Osteocyte (in vitro differentiated cells): ENCODE results near the gene PAK5. TPM values are rescaled to one million over a fixed set of nuclear protein-coding genes. Genes with fewer than 3 reads are reported as not detected.

Experiments used
- DNase-seq: peaks from one replicate; pipeline ENCODE4 v3.0.0; 2021; ENCODE audit warnings: mixed read lengths; ENCODE audit not compliant: unreplicated experiment; ENCODE audit errors: extremely low spot score
- H3K27ac Mint-ChIP-seq: one replicate; pipeline ENCODE4 v1.8.0; 2021; ENCODE audit warnings: mild to moderate bottlenecking, mixed read lengths; ENCODE audit not compliant: unreplicated experiment
- H3K27me3 Mint-ChIP-seq: one replicate; pipeline ENCODE4 v1.8.0; 2021; ENCODE audit warnings: mixed read lengths; ENCODE audit not compliant: unreplicated experiment
- H3K36me3 Mint-ChIP-seq: one replicate; pipeline ENCODE4 v1.8.0; 2021; ENCODE audit warnings: mixed read lengths; ENCODE audit not compliant: unreplicated experiment
- H3K4me1 Mint-ChIP-seq: one replicate; pipeline ENCODE4 v1.8.0; 2021; ENCODE audit warnings: mixed read lengths; ENCODE audit not compliant: unreplicated experiment
- H3K4me3 Mint-ChIP-seq: one replicate; pipeline ENCODE4 v1.8.0; 2021; ENCODE audit warnings: mild to moderate bottlenecking, moderate library complexity, mixed read lengths; ENCODE audit not compliant: unreplicated experiment
- H3K9me3 Mint-ChIP-seq: one replicate; pipeline ENCODE4 v1.8.0; 2021; ENCODE audit warnings: mixed read lengths; ENCODE audit not compliant: unreplicated experiment
- total RNA-seq: library from RNA; stranded (reverse); gene quantifications from 2 replicates; pipeline ENCODE4 v1.2.1, GENCODE V29; 2021
- TF ChIP-seq, protein P1 (sequence below): fragments of 200-600 bp; sonication (generic); IDR thresholded peaks from 2 replicates; pipeline ENCODE4 v1.5.0; 2021; ENCODE audit warnings: antibody characterized with exemption, mild to moderate bottlenecking, moderate library complexity

PAK5 gene
- total RNA-seq, 1 donor from 2014 or later = not detected

DNA sequence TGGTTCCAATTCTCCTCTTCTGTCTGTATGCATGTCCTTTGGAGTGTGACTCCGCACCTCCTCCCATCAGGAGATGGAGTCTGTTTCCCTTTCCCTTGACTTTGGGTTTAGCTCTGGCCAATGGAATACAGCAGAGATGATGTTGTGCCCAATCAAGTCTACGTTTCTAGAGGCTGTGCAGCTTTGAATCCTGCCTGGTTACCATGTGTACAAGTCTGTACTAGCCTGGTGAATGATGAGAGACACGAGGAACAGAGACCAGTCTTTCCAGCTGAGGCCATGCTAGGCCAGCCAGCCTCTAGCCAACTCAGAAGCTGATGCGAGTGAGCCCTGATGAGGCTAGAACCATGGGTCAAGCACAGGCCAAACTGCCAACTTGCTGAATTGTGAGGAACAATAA, 241.3 kb downstream of the PAK5 start:
- Mint-ChIP-seq H3K4me3 (no peak overlapping the region), H3K27me3 (peaks cover 32% of the 10 kb centered on the region), H3K4me1 (no peaks in the 10 kb centered on the region), H3K27ac (no peak overlapping the region), H3K9me3 (no peaks in the 10 kb centered on the region), H3K36me3 (no peaks in the 10 kb centered on the region)
- no peak for DNase-seq
- TF ChIP-seq, protein P1, sequence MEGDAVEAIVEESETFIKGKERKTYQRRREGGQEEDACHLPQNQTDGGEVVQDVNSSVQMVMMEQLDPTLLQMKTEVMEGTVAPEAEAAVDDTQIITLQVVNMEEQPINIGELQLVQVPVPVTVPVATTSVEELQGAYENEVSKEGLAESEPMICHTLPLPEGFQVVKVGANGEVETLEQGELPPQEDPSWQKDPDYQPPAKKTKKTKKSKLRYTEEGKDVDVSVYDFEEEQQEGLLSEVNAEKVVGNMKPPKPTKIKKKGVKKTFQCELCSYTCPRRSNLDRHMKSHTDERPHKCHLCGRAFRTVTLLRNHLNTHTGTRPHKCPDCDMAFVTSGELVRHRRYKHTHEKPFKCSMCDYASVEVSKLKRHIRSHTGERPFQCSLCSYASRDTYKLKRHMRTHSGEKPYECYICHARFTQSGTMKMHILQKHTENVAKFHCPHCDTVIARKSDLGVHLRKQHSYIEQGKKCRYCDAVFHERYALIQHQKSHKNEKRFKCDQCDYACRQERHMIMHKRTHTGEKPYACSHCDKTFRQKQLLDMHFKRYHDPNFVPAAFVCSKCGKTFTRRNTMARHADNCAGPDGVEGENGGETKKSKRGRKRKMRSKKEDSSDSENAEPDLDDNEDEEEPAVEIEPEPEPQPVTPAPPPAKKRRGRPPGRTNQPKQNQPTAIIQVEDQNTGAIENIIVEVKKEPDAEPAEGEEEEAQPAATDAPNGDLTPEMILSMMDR = no peak

GRCh38 chr20:9595763-9596162, 243.1 kb downstream of the PAK5 start:
- no peaks in the 10 kb centered on the region for H3K36me3 Mint-ChIP-seq
- no peak overlapping the region for H3K27ac Mint-ChIP-seq
- no peak overlapping the region for H3K4me3 Mint-ChIP-seq
- TF ChIP-seq, protein P1 = no peak
- no peaks in the 10 kb centered on the region for H3K4me1 Mint-ChIP-seq
- H3K9me3 Mint-ChIP-seq = no peaks in the 10 kb centered on the region
- peaks cover 38% of the 10 kb centered on the region for H3K27me3 Mint-ChIP-seq
- DNase-seq = no peak

DNA sequence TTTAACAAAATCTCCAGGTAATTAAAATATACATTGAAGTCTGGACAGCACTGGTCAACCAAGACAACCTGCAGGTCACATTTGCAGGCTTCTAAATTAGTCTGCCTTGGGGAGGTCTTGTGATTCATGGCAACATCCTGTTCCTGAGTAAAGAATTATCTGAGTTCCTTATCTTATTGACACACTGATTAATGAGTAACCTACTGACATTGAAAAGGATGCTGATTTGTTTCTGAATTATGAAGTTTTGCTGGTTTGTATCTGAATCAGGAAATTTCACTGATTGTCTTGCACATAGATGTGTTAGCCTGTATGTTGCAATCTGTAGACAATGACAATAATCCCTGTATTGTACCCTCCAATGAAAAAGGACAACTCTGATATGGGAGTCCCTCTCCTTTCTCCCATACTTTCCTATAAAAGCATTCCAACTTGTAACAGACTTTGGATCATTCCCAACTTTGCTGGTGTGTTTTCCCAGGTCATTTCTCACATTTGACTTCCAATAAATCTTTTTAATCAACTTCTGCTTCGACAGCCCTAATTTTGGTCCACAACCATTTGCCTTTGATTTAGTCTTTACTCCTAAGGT, 244.5 kb downstream of the PAK5 start:
- no peaks in the 10 kb centered on the region for H3K36me3 Mint-ChIP-seq
- TF ChIP-seq, protein P1 = no peak
- no peak for DNase-seq
- H3K27ac Mint-ChIP-seq = no peak overlapping the region
- H3K4me1 Mint-ChIP-seq = no peaks in the 10 kb centered on the region
- peaks cover 41% of the 10 kb centered on the region for H3K27me3 Mint-ChIP-seq
- no peak overlapping the region for H3K4me3 Mint-ChIP-seq
- no peaks in the 10 kb centered on the region for H3K9me3 Mint-ChIP-seq

GRCh38 chr20:9592419-9592818, 246.5 kb downstream of the PAK5 start:
- no peaks in the 10 kb centered on the region for H3K9me3 Mint-ChIP-seq
- no peaks in the 10 kb centered on the region for H3K4me1 Mint-ChIP-seq
- H3K27ac Mint-ChIP-seq = no peak overlapping the region
- no peak for DNase-seq
- H3K27me3 Mint-ChIP-seq = peaks cover 48% of the 10 kb centered on the region
- H3K36me3 Mint-ChIP-seq = no peaks in the 10 kb centered on the region
- H3K4me3 Mint-ChIP-seq = no peak overlapping the region
- TF ChIP-seq, protein P1 = no peak

GRCh38 chr20:9591080-9591479, 247.8 kb downstream of the PAK5 start:
- Mint-ChIP-seq H3K27ac (no peak overlapping the region), H3K4me3 (no peak overlapping the region), H3K9me3 (no peaks in the 10 kb centered on the region), H3K4me1 (no peaks in the 10 kb centered on the region), H3K27me3 (peaks cover 54% of the 10 kb centered on the region), H3K36me3 (no peaks in the 10 kb centered on the region)
- TF ChIP-seq, protein P1 = no peak
- DNase-seq = no peak
